ENCODE data around the gene PAK5. TPM values are rescaled to one million over a fixed set of nuclear protein-coding genes. Genes with fewer than 3 reads are reported as not detected.

The PAK5 gene
- total and polyA plus RNA-seq, 2 of the 13 experiments (the other 11 are each of a cell fraction or from before 2014, with no cell fraction given): not detected

GRCh38 chr20:9534025-9534424, 304.9 kb downstream of the PAK5 start:
- no peak for DNase-seq (ENCODE audit: low spot score)
- no peaks in the 10 kb centered on the region for H3K4me1 ChIP-seq (ENCODE audit: insufficient read depth, low read length)
- WGBS (ENCODE audit: low lambda C conversion rate): 22% methylated on average over 5 of the region's 5 CpGs
- H2AFZ ChIP-seq (ENCODE audit: low read length): no peak overlapping the region
- no peak for FAIRE-seq
- H3K36me3 ChIP-seq (replicated peaks in 1 of 2; ENCODE audit: control insufficient read depth in 1 of 2, insufficient read depth in 2 of 2, low read length in 2 of 2): no peaks in the 10 kb centered on the region
- peaks cover 0 to 10% of the 10 kb centered on the region in 2 experiments; a peak in 2 of 5 replicates for H3K27me3 ChIP-seq (ENCODE audit: control insufficient read depth in 1 of 2, insufficient read depth in 2 of 2, low read length in 2 of 2)
- no peak overlapping the region for H3K4me3 ChIP-seq (replicated peaks in 1 of 3; ENCODE audit: insufficient read depth in 1 of 3, low read depth in 2 of 3, low read length in 3 of 3)
- ChIA-PET POLR2A (no interaction called here), CTCF (ENCODE audit: low intra/inter-chr PET ratio, low total read pairs) (no interaction called here)
- BruUV-seq (replicated peaks): no TSS peak
- H3K9ac ChIP-seq (ENCODE audit: insufficient read depth, low read depth, low read length): no peak overlapping the region
- ATAC-seq: no peak
- H3K9me3 ChIP-seq (ENCODE audit: low read length): no peaks in the 10 kb centered on the region
- in situ Hi-C loops (cut with HindIII; ENCODE audit: extremely low pct_ligation_motif_present, low pct_unique_long_range_greater_than_20kb): no loop called here
- TF ChIP-seq ZNF253 (CRISPR knock-in tag; IDR thresholded peaks at IDR 0.05; ENCODE audit: borderline replicate concordance) (no peak), ZNF512B (CRISPR knock-in tag; IDR thresholded peaks at IDR 0.05; ENCODE audit: borderline replicate concordance) (no peak), POLR2AphosphoS5 (IDR thresholded peaks at IDR 0.05; ENCODE audit: low read depth, low read length) (no peak), ZSCAN31 (CRISPR knock-in tag; IDR thresholded peaks at IDR 0.05; ENCODE audit: low read depth) (no peak), ZKSCAN5 (CRISPR knock-in tag; IDR thresholded peaks at IDR 0.05) (no peak), TFE3 (CRISPR knock-in tag; IDR thresholded peaks at IDR 0.05) (no peak), ARID4A (CRISPR knock-in tag; IDR thresholded peaks at IDR 0.05; ENCODE audit: borderline replicate concordance) (no peak), ARID3A (IDR thresholded peaks at IDR 0.05; ENCODE audit: low read depth, low read length) (no peak), SP140L (CRISPR knock-in tag; IDR thresholded peaks at IDR 0.05; ENCODE audit: borderline replicate concordance) (no peak), MAZ (IDR thresholded peaks at IDR 0.05; ENCODE audit: borderline replicate concordance, low read depth, low read length) (no peak), MAZ (CRISPR knock-in tag; IDR thresholded peaks at IDR 0.05; ENCODE audit: low read depth) (no peak), ZNF496 (CRISPR knock-in tag; IDR thresholded peaks at IDR 0.05; ENCODE audit: insufficient replicate concordance) (no peak)
- H3K79me2 ChIP-seq (ENCODE audit: insufficient read depth, low read length): no peaks in the 10 kb centered on the region
- intact Hi-C loops (cut with micrococcal nuclease; ENCODE audit: unreplicated experiment): no loop called here
- H3K27ac ChIP-seq (ENCODE audit: extremely low read length, insufficient read depth, low read length): no peak overlapping the region
- no peaks in the 10 kb centered on the region for H4K20me1 ChIP-seq (ENCODE audit: insufficient read depth, low read length)
- H3K4me2 ChIP-seq (ENCODE audit: low read depth, low read length): no peak overlapping the region
